ENCODE measurements around the gene ALDH1A1.

GRCh38 chr9:72949244-72949582 is 3.6 kb downstream of the ALDH1A1 start:
- TF ChIP-seq CTCF (IDR thresholded peaks at IDR 0.05): no peak
- no peak for TF ChIP-seq POLR2A (IDR thresholded peaks at IDR 0.05)

All from esophagus squamous epithelium (tissue), 4 donors.